ENCODE results near the gene HTRA2. TPM values are rescaled to one million over a fixed set of nuclear protein-coding genes. Genes with fewer than 3 reads are reported as not detected.

The HTRA2 gene
- total RNA-seq, 1 donor from 2014 or later = 67.7 TPM

DNA sequence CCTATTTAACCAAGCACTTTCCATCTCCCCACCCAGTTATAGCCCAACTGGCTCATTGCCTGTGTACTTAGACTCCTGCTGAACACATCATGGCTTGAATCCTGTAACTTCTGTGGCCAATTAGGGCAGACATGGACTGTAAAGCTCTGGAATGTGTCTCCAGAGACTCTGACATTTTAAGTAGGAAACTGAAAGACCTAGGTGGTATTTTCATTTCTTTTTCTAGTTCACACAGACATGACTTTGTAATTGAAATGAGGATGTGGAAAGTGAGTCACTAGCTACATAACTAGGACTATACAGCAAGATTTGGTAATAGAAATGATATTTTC lies 37.0 kb downstream of the HTRA2 start:
- FAIRE-seq = no peak
- peak; percentile 56 for DNase-seq (ENCODE audit: low read depth)
- no peak for TF ChIP-seq CTCF (IDR thresholded peaks at IDR 0.05; ENCODE audit: insufficient read depth, low read length, severe bottlenecking)
- no peaks in the 10 kb centered on the region for H3K36me3 ChIP-seq (ENCODE audit: control insufficient read depth, insufficient read depth, low read length)
- H3K27me3 ChIP-seq (ENCODE audit: control insufficient read depth, insufficient read depth, low read length) = no peaks in the 10 kb centered on the region
- no peak overlapping the region for H3K4me3 ChIP-seq (ENCODE audit: low read depth, low read length)

DNA sequence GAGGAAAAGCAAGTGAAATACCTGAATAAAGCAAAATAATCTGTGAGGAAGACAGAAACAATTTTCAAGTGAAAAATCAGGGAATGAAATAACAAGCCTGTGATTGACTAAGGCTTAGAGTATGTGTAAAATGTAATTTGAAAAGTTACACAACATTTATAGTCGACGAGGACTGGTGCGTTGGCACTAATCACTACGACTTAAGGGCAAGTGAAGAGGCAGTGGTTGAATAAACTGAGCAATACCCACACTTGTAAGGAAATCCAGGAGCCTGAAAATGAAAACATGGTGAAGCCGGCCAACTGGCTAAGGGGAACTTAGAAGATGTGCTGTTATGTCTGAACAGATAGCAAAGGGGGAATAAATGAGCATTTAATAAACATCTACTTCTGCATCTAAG lies 38.1 kb downstream of the HTRA2 start:
- Histone ChIP-seq H3K36me3 (ENCODE audit: control insufficient read depth, insufficient read depth, low read length) (no peaks in the 10 kb centered on the region), H3K27me3 (ENCODE audit: control insufficient read depth, insufficient read depth, low read length) (no peaks in the 10 kb centered on the region), H3K4me3 (ENCODE audit: low read depth, low read length) (no peak overlapping the region)
- DNase-seq (ENCODE audit: low read depth) = peak; percentile 69
- no peak for FAIRE-seq
- TF ChIP-seq CTCF (IDR thresholded peaks at IDR 0.05; ENCODE audit: insufficient read depth, low read length, severe bottlenecking) = no peak

DNA sequence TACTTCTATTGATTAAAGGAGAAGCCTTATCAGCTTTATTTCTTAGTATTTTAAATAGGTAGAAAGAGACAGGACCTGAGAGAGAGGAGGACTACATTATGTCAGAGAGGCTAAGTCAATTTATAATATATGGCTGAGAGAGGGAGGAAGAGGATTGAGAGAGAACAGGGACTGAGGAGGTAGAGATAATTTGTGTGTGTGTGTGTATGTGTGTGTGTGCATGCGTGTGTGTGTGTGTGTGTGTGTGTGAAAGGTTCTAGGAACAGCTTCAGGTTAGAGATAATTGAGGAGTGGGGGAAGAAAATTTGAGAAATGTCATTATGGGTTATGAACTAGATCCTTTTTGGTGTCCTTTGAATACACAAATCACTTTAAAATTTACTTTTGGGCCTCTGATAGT lies 40.0 kb downstream of the HTRA2 start:
- H3K36me3 ChIP-seq (ENCODE audit: control insufficient read depth, insufficient read depth, low read length) = no peaks in the 10 kb centered on the region
- no peaks in the 10 kb centered on the region for H3K27me3 ChIP-seq (ENCODE audit: control insufficient read depth, insufficient read depth, low read length)
- FAIRE-seq = no peak
- TF ChIP-seq CTCF (IDR thresholded peaks at IDR 0.05; ENCODE audit: insufficient read depth, low read length, severe bottlenecking) = no peak
- H3K4me3 ChIP-seq (ENCODE audit: low read depth, low read length) = no peak overlapping the region
- DNase-seq (ENCODE audit: low read depth) = no peak

DNA sequence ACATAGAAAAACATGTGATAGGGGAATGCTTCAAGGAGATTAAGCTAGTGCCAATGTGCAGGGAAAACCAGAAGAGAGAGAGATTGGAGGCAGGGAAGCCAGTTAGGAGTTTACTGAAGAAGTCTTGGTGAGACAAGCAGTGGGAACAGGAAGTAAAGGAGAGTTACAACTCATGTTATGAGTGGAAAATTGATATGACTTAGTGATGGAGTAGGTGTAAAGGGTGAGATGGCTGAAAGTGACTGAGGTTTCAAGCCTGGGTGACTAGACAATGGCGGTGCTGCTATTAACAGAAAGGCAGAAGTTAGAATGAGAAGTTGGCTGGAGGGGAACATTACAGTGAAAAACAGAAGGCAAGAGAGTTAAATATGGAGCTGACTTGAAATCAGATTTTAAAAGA lies 41.3 kb downstream of the HTRA2 start:
- no peaks in the 10 kb centered on the region for H3K27me3 ChIP-seq (ENCODE audit: control insufficient read depth, insufficient read depth, low read length)
- FAIRE-seq (no peak), DNase-seq (ENCODE audit: low read depth) (no peak)

GRCh38 chr2:74572178-74572925 lies 42.6 kb downstream of the HTRA2 start:
- Histone ChIP-seq H3K27me3 (ENCODE audit: control insufficient read depth, insufficient read depth, low read length) (no peaks in the 10 kb centered on the region), H3K4me3 (ENCODE audit: low read depth, low read length) (no peak overlapping the region), H3K36me3 (ENCODE audit: control insufficient read depth, insufficient read depth, low read length) (no peaks in the 10 kb centered on the region)
- no peak for TF ChIP-seq CTCF (IDR thresholded peaks at IDR 0.05; ENCODE audit: insufficient read depth, low read length, severe bottlenecking)
- DNase-seq (ENCODE audit: low read depth) (no peak), FAIRE-seq (no peak)

More for the DNA sequence above, 41.3 kb downstream of the HTRA2 start:
- no peaks in the 10 kb centered on the region for H3K36me3 ChIP-seq (ENCODE audit: control insufficient read depth, insufficient read depth, low read length)
- no peak overlapping the region for H3K4me3 ChIP-seq (ENCODE audit: low read depth, low read length)
- TF ChIP-seq CTCF (IDR thresholded peaks at IDR 0.05; ENCODE audit: insufficient read depth, low read length, severe bottlenecking) = no peak

Data from bronchial epithelial cell (primary cell).